GM20000 (cell line): ENCODE measurements around the gene ADRB2.

Source experiments
- DNase-seq: peaks from one replicate; pipeline ENCODE4 v3.0.0; 2012; ENCODE audit warnings: low spot score
- CTCF ChIP-seq: IDR thresholded peaks from 2 replicates; pipeline ENCODE4 v1.5.1; 2012; ENCODE audit warnings: mild to moderate bottlenecking, control low read depth; ENCODE audit errors: extremely low read depth, missing control alignments

ADRB2 gene

GRCh38 chr5:148838357-148838756 is 11.9 kb downstream of the ADRB2 start:
- no peak for DNase-seq
- TF ChIP-seq CTCF = no peak

GRCh38 chr5:148839960-148840359 is 13.5 kb downstream of the ADRB2 start:
- TF ChIP-seq CTCF = no peak
- no peak for DNase-seq

- TF ChIP-seq CTCF = no peak
- DNase-seq = no peak
Observed at GRCh38 chr5:148840531-148840930, 14.1 kb downstream of the ADRB2 start.

- no peak for DNase-seq
- TF ChIP-seq CTCF = no peak
Observed at GRCh38 chr5:148841519-148841918, 15.1 kb downstream of the ADRB2 start.

- DNase-seq = no peak
- no peak for TF ChIP-seq CTCF
Observed at GRCh38 chr5:148842161-148842560, 15.8 kb downstream of the ADRB2 start.

- no peak for TF ChIP-seq CTCF
- DNase-seq = no peak
Observed at GRCh38 chr5:148843510-148844318, 17.3 kb downstream of the ADRB2 start.

GRCh38 chr5:148844433-148845280 is 18.2 kb downstream of the ADRB2 start:
- DNase-seq = no peak
- TF ChIP-seq CTCF = no peak
